H1 (cell line): Measurements from ENCODE around the gene CACNA2D3. TPM values are rescaled to one million over a fixed set of nuclear protein-coding genes. Genes with fewer than 3 reads are reported as not detected.

ENCODE experiments used
- CTCF ChIA-PET: fragments of 300-600 bp; sonication (Branson Sonifier 250); formaldehyde crosslinking; loops from one replicate; lab custom pipeline; 2021; ENCODE audit not compliant: partially characterized antibody; lab: Charles Lee
- POLR2A ChIA-PET: fragments of 300-600 bp; sonication (Branson Sonifier 250); formaldehyde crosslinking; loops from one replicate; lab custom pipeline; 2021; ENCODE audit warnings: inconsistent platforms; ENCODE audit not compliant: partially characterized antibody; lab: Charles Lee
- DNase-seq, 2 experiments: peaks; one replicate each; pipeline versions ENCODE4 v3.0.0 to v3.0.0-alpha.2; 2010 to 2022; ENCODE audit warnings: low spot score in 2 of 2, low read depth in 1 of 2, mixed read lengths in 1 of 2
- FAIRE-seq: peaks from 2 replicates; lab custom pipeline; 2011; peaks lifted over from hg19 to GRCh38; lab: Jason Lieb, UNC
- H2AFZ ChIP-seq: 2 replicates; pipeline ENCODE4 v1.8.1; 2012; ENCODE audit warnings: low read length, inconsistent platforms
- H2AK5ac ChIP-seq: 2 replicates; pipeline ENCODE4 v1.6.1; 2013; ENCODE audit warnings: low read depth, low read length
- H2BK120ac ChIP-seq: replicated peaks from 2 replicates; pipeline ENCODE3; 2013; ENCODE audit warnings: low read depth, low read length, inconsistent platforms
- H2BK12ac ChIP-seq: 2 replicates; pipeline ENCODE4 v1.6.1; 2013; ENCODE audit warnings: low read depth, low read length
- H2BK15ac ChIP-seq: 2 replicates; pipeline ENCODE4 v1.6.1; 2013; ENCODE audit warnings: low read length
- H2BK20ac ChIP-seq: 2 replicates; pipeline ENCODE4 v1.6.1; 2013; ENCODE audit warnings: low read length
- H2BK5ac ChIP-seq: 2 replicates; pipeline ENCODE4 v1.6.1; 2013; ENCODE audit warnings: low read depth, low read length
- H3K14ac ChIP-seq: 2 replicates; pipeline ENCODE4 v1.6.1; 2013; ENCODE audit warnings: inconsistent platforms; ENCODE audit not compliant: insufficient read length
- H3K18ac ChIP-seq: 2 replicates; pipeline ENCODE4 v1.6.1; 2013; ENCODE audit warnings: low read length; ENCODE audit errors: extremely low read depth
- H3K23ac ChIP-seq: 2 replicates; pipeline ENCODE4 v1.6.1; 2013; ENCODE audit warnings: inconsistent platforms; ENCODE audit not compliant: insufficient read length
- H3K23me2 ChIP-seq: 2 replicates; pipeline ENCODE4 v1.6.1; 2013; ENCODE audit warnings: low read depth, low read length
- H3K27ac ChIP-seq: 2 replicates; pipeline ENCODE4 v1.6.1; 2011; ENCODE audit warnings: low read depth, low read length, inconsistent platforms
- H3K27me3 ChIP-seq, 4 experiments: replicated peaks in 1 of 4; 1 replicate in 1 of 4; 2 replicates in 3 of 4; pipeline versions ENCODE4 v1.6.1 to v1.8.1; 2011 to 2013; ENCODE audit warnings: low read length in 3 of 4, mild to moderate bottlenecking in 3 of 4, inconsistent platforms in 2 of 4, mixed read lengths in 2 of 4, moderate library complexity in 1 of 4; ENCODE audit not compliant: control insufficient read depth in 3 of 4, insufficient read depth in 3 of 4; ENCODE audit errors: extremely low read depth in 1 of 4
- H3K36me3 ChIP-seq, 4 experiments: 2 replicates each; pipeline versions ENCODE4 v1.6.1 to v1.8.1; 2011 to 2013; ENCODE audit warnings: mild to moderate bottlenecking in 4 of 4, low read length in 3 of 4, moderate library complexity in 2 of 4, control low read depth in 1 of 4, inconsistent platforms in 1 of 4; ENCODE audit not compliant: insufficient read depth in 4 of 4, control insufficient read depth in 2 of 4
- H3K4ac ChIP-seq: replicated peaks from 2 replicates; pipeline ENCODE3; 2013; ENCODE audit warnings: low read length, low read depth, mixed read lengths, inconsistent platforms; ENCODE audit not compliant: insufficient read length
- H3K4me1 ChIP-seq, 4 experiments: replicated peaks in 1 of 4; 1 replicate in 1 of 4; 2 replicates in 3 of 4; pipeline versions ENCODE4 v1.6.1 to v1.8.1; 2011 to 2013; ENCODE audit warnings: low read length in 3 of 4, inconsistent platforms in 2 of 4, mixed read lengths in 1 of 4; ENCODE audit not compliant: insufficient read depth in 4 of 4, control insufficient read depth in 3 of 4
- H3K4me2 ChIP-seq, 2 experiments: 2 replicates each; pipeline versions ENCODE4 v1.6.1 to v1.8.1; 2011 to 2013; ENCODE audit warnings: low read depth in 2 of 2, low read length in 2 of 2, control low read depth in 1 of 2, inconsistent platforms in 1 of 2, mild to moderate bottlenecking in 1 of 2; ENCODE audit not compliant: insufficient read depth in 1 of 2
- H3K4me3 ChIP-seq, 4 experiments: fragments of 200-600, 300-600 bp in 1 of 4; sonication (generic), shearing (Covaris generic), sonication (Bioruptor Twin) in 1 of 4; 2 replicates each; pipeline versions ENCODE4 v1.5.1 to v1.8.1; 2011 to 2016; ENCODE audit warnings: low read length in 4 of 4, low read depth in 3 of 4, control low read depth in 2 of 4, inconsistent platforms in 2 of 4, mild to moderate bottlenecking in 2 of 4, mixed read lengths in 1 of 4, moderate library complexity in 1 of 4; ENCODE audit not compliant: insufficient read depth in 2 of 4; ENCODE audit errors: extremely low read depth in 1 of 4
- H3K56ac ChIP-seq: replicated peaks from 2 replicates; pipeline ENCODE3; 2013; ENCODE audit warnings: low read depth, mild to moderate bottlenecking, mixed read lengths, low read length, inconsistent platforms; ENCODE audit not compliant: insufficient read length
- H3K79me1 ChIP-seq: 2 replicates; pipeline ENCODE4 v1.6.1; 2013; ENCODE audit warnings: low read depth, low read length, control low read depth
- H3K79me2 ChIP-seq, 2 experiments: 2 replicates each; pipeline versions ENCODE4 v1.6.1 to v1.8.1; 2012 to 2013; ENCODE audit warnings: low read length in 2 of 2, mild to moderate bottlenecking in 2 of 2, inconsistent platforms in 1 of 2; ENCODE audit not compliant: insufficient read depth in 2 of 2, control insufficient read depth in 1 of 2
- H3K9ac ChIP-seq, 4 experiments: replicated peaks in 1 of 4; 1 replicate in 1 of 4; 2 replicates in 3 of 4; pipeline versions ENCODE4 v1.6.1 to v1.8.1; 2011 to 2013; ENCODE audit warnings: low read depth in 3 of 4, low read length in 3 of 4, control low read depth in 2 of 4, mild to moderate bottlenecking in 2 of 4, moderate library complexity in 2 of 4, inconsistent platforms in 1 of 4; ENCODE audit errors: extremely low read depth in 1 of 4
- H3K9me3 ChIP-seq, 2 experiments: 2 replicates each; pipeline versions ENCODE4 v1.6.1 to v1.8.1; 2012 to 2013; ENCODE audit warnings: mild to moderate bottlenecking in 2 of 2, moderate library complexity in 2 of 2, control low read depth in 1 of 2, inconsistent platforms in 1 of 2, low read depth in 1 of 2, low read length in 1 of 2, mixed read lengths in 1 of 2; ENCODE audit not compliant: insufficient read depth in 2 of 2
- H4K20me1 ChIP-seq, 2 experiments: replicated peaks in 1 of 2; 2 replicates each; pipeline versions ENCODE3 to v1.8.1; 2011 to 2013; ENCODE audit warnings: inconsistent platforms in 2 of 2, low read length in 2 of 2, mild to moderate bottlenecking in 1 of 2; ENCODE audit not compliant: insufficient read depth in 2 of 2, control insufficient read depth in 1 of 2
- H4K5ac ChIP-seq: 2 replicates; pipeline ENCODE4 v1.6.1; 2013; ENCODE audit warnings: low read length, low read depth, mixed read lengths, inconsistent platforms; ENCODE audit not compliant: insufficient read length
- H4K8ac ChIP-seq: 2 replicates; pipeline ENCODE4 v1.8.0; 2013; ENCODE audit warnings: mild to moderate bottlenecking, moderate library complexity, low read length, inconsistent platforms; ENCODE audit not compliant: insufficient read depth; ENCODE audit errors: extremely low read depth
- H4K91ac ChIP-seq: replicated peaks from 2 replicates; pipeline ENCODE3; 2013; ENCODE audit warnings: low read length, mixed read lengths, inconsistent platforms; ENCODE audit not compliant: insufficient read length
- ATF3 ChIP-seq: IDR thresholded peaks from 2 replicates; pipeline ENCODE4 v1.6.1; 2011; ENCODE audit warnings: low read depth, mild to moderate bottlenecking, low read length; ENCODE audit not compliant: insufficient read depth
- BACH1 ChIP-seq: IDR thresholded peaks from 2 replicates; pipeline ENCODE4 v1.6.1; 2012; ENCODE audit warnings: low read length, improper control_type of control experiment
- CEBPB ChIP-seq: IDR thresholded peaks from 2 replicates; pipeline ENCODE4 v1.6.1; 2012; ENCODE audit warnings: low read depth, low read length
- E2F6 ChIP-seq: IDR thresholded peaks from 2 replicates; pipeline ENCODE4 v1.6.1; 2012; ENCODE audit warnings: inconsistent platforms
- FOSL1 ChIP-seq: IDR thresholded peaks from 2 replicates; pipeline ENCODE4 v1.6.1; 2011; ENCODE audit warnings: mild to moderate bottlenecking, low read depth, low read length, moderate library complexity; ENCODE audit not compliant: insufficient read depth
- JUND ChIP-seq: IDR thresholded peaks from 2 replicates; pipeline ENCODE4 v1.6.1; 2011; ENCODE audit warnings: mild to moderate bottlenecking, improper control_type of control experiment, low read length
- KDM5A ChIP-seq: fragments of 200-600 bp; IDR thresholded peaks from 2 replicates; pipeline ENCODE4 v1.7.1; 2012; ENCODE audit warnings: mild to moderate bottlenecking, low read length, inconsistent platforms, mixed read lengths
- NANOG ChIP-seq: IDR thresholded peaks from 2 replicates; pipeline ENCODE4 v1.6.1; 2011; ENCODE audit warnings: low read length, low read depth, mild to moderate bottlenecking, inconsistent platforms; ENCODE audit not compliant: insufficient read depth, poor library complexity, severe bottlenecking
- NRF1 ChIP-seq: IDR thresholded peaks from 2 replicates; pipeline ENCODE4 v1.6.1; 2011; ENCODE audit warnings: mild to moderate bottlenecking, low read depth, low read length, improper control_type of control experiment
- POU5F1 ChIP-seq: IDR thresholded peaks from 2 replicates; pipeline ENCODE4 v1.6.1; 2011; ENCODE audit warnings: low read depth, mild to moderate bottlenecking, low read length, moderate library complexity
- RFX5 ChIP-seq: IDR thresholded peaks from 2 replicates; pipeline ENCODE4 v1.6.1; 2011; ENCODE audit warnings: low read depth, low read length, improper control_type of control experiment, borderline replicate concordance
- RXRA ChIP-seq: IDR thresholded peaks from 2 replicates; pipeline ENCODE4 v1.6.1; 2011; ENCODE audit warnings: low read depth, mild to moderate bottlenecking, low read length, moderate library complexity; ENCODE audit not compliant: insufficient read depth
- SP1 ChIP-seq: IDR thresholded peaks from 2 replicates; pipeline ENCODE4 v1.6.1; 2011; ENCODE audit warnings: low read depth, low read length
- TBP ChIP-seq: IDR thresholded peaks from 2 replicates; pipeline ENCODE4 v1.6.1; 2011; ENCODE audit warnings: low read depth, low read length, improper control_type of control experiment
- WGBS, 2 experiments: shearing (Covaris generic) in 1 of 2; methylation state at CpG; one replicate each; pipeline versions ENCODE4 v1.1.6 to v1.1.7; 2013 to 2015; ENCODE audit warnings: low lambda C conversion rate in 2 of 2, mixed read lengths in 2 of 2, inconsistent platforms in 1 of 2, low coverage in 1 of 2, missing lambda C conversion rate in 1 of 2; ENCODE audit not compliant: insufficient replicate concordance in 2 of 2, insufficient coverage in 1 of 2, insufficient read length in 1 of 2; ENCODE audit errors: extremely low coverage in 1 of 2, missing lambda C conversion rate in 1 of 2; 5-methylcytosine and 5-hydroxymethylcytosine counted together
- polyA plus RNA-seq, 7 experiments: library from polyadenylated mRNA; depleted of rRNA in 3 of 7; stranded (reverse) in 5 of 7; unstranded in 2 of 7; fragments of >200 nt in 5 of 7; fragments of 200-250 nt in 2 of 7; gene quantifications; 1 replicate in 5 of 7; 2 replicates in 1 of 7; 4 replicates in 1 of 7; pipeline versions ENCODE4 v1.2.1 to v1.2.3, GENCODE V29; 2011 to 2013; ENCODE audit warnings: missing spikeins in 2 of 7, mixed read lengths in 2 of 7
- total RNA-seq: library from RNA; stranded (reverse); fragmentation: NEBNext Ultra II Directional; extraction: Animal tissue kit (Norgen Biotek cat#: 25700); gene quantifications from 2 replicates; pipeline ENCODE4 v1.2.1, GENCODE V29; 2021

Gene CACNA2D3
- total and polyA plus RNA-seq, 2 of the 8 experiments (the other 6 are each of a cell fraction or from before 2014, with no cell fraction given): 1.5 to 1.8 TPM

- no peak overlapping the region for H3K9ac ChIP-seq
- WGBS, 2 experiments: 88% methylated on average over 2 of the region's 2 CpGs; no CpG with 5 or more reads in 1 of the 2 experiments
- H2BK12ac ChIP-seq: no peak overlapping the region
- no peak overlapping the region for H3K18ac ChIP-seq
- H2BK20ac ChIP-seq: no peak overlapping the region
- no peak overlapping the region for H4K91ac ChIP-seq
- no peak overlapping the region for H3K23ac ChIP-seq
- H3K9me3 ChIP-seq: peaks cover 2 to 3% of the 10 kb centered on the region in 2 experiments; a peak in 1 of 4 replicates
- no peaks in the 10 kb centered on the region for H3K27me3 ChIP-seq
- no peaks in the 10 kb centered on the region; a peak in 1 of 7 replicates for H3K4me1 ChIP-seq
- no peak overlapping the region for H2BK5ac ChIP-seq
- no peak overlapping the region for H3K4me3 ChIP-seq
- H3K14ac ChIP-seq: no peak overlapping the region
- POLR2A ChIA-PET: interaction anchor here (0.8 to 2.1 kb wide), 3 partner anchors 19 to 190 kb away, joined by 3 to 5 read pairs (median 4); no protein-coding TSS in a partner anchor
- no peak overlapping the region for H3K4ac ChIP-seq
- H3K36me3 ChIP-seq: no peaks in the 10 kb centered on the region
- H3K79me2 ChIP-seq: no peaks in the 10 kb centered on the region
- no peaks in the 10 kb centered on the region for H4K20me1 ChIP-seq
- H3K56ac ChIP-seq: no peak overlapping the region
- H2BK15ac ChIP-seq: no peak overlapping the region
- H2AFZ ChIP-seq: no peak overlapping the region
- no peak overlapping the region for H4K8ac ChIP-seq
- H2AK5ac ChIP-seq: no peak overlapping the region
- no peaks in the 10 kb centered on the region; the same call in 1 of the 2 replicates for H3K23me2 ChIP-seq
- no peak for DNase-seq
- H2BK120ac ChIP-seq: no peak overlapping the region
- no peak overlapping the region for H4K5ac ChIP-seq
- CTCF ChIA-PET: interaction anchor here (0.6 to 3.9 kb wide), 64 partner anchors 9 to 1472 kb away, joined by 3 to 70 read pairs (median 4); no protein-coding TSS in a partner anchor
- no peaks in the 10 kb centered on the region for H3K79me1 ChIP-seq
- FAIRE-seq: no peak
- H3K4me2 ChIP-seq: no peak overlapping the region
- no peak overlapping the region for H3K27ac ChIP-seq
- TF ChIP-seq ATF3: no peak
- TF ChIP-seq NRF1: no peak
- TF ChIP-seq NANOG: no peak
- TF ChIP-seq TBP: no peak
- no peak for TF ChIP-seq JUND
- TF ChIP-seq FOSL1: no peak
- no peak for TF ChIP-seq KDM5A
- TF ChIP-seq BACH1: no peak
- no peak for TF ChIP-seq RXRA
- no peak for TF ChIP-seq CEBPB
- TF ChIP-seq POU5F1: no peak
- no peak for TF ChIP-seq RFX5
- TF ChIP-seq SP1: no peak
- no peak for TF ChIP-seq E2F6
Observed at GRCh38 chr3:54831112-54831511, 708.8 kb downstream of the CACNA2D3 start.
